ENCODE measurements around the gene TPM4.

The TPM4 gene

GRCh38 chr19:16133818-16134217, 57.5 kb downstream of the TPM4 start:
- no peak for DNase-seq

GRCh38 chr19:16134510-16134909, 58.2 kb downstream of the TPM4 start:
- no peak for DNase-seq

- DNase-seq = no peak
Measured at GRCh38 chr19:16135430-16136127, 59.3 kb downstream of the TPM4 start.

- DNase-seq = no peak
Measured at GRCh38 chr19:16136185-16136999, 60.1 kb downstream of the TPM4 start.

- DNase-seq = no peak
Measured at GRCh38 chr19:16139752-16140151, 63.5 kb downstream of the TPM4 start.

GRCh38 chr19:16141043-16141442, 64.7 kb downstream of the TPM4 start:
- DNase-seq = no peak

DNA sequence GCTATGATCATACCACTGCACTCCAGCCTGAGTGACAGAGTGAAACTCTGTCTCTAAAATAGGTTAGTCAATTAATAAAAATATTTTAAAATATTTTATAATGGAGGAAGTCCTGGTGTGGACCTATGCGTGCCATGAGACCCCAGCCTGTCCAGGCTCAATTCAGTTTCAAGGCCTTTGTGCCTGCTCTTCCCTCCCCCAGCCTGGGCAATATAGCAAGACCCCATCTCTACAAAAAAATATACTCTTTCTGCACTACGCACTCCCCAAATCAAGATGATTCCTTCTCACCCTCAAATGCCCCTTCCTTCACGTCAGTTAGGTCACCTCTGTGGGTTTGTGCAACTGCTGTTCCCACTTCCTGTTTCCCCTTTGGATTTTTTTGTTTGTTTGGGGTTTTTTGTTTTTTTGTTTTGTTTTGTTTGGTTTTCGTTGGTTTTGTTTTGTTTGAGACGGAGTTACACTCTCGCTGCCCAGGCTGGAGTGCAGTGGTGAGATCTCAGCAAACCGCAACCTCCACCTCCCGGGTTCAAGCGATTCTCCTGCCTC, 65.8 kb downstream of the TPM4 start:
- DNase-seq = no peak

- peak; percentile 74 to 79 for DNase-seq
Measured at GRCh38 chr19:16143399-16144215, 67.3 kb downstream of the TPM4 start, which contains the start of gene HSH2D. HSH2D (plus strand) TSS chr19:16143685; CDS start chr19:16148751, 5,066 bp downstream.

DNA sequence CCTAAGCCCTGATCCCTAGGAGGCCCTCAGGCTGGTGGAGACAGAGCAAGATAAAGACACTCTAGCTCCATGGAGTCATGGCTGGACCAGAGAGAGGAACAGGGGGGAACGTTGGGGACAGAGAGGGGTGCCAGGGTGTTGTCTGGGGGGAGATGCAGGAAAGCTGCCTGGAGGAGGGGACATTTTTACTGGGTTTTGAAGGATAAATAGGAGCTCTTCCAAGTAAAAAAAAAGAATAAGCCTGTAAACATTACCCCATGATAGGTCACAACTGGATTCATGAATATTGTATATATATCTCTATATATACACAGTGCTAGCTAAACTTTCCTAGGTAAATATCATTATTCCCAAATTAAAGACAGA, 67.9 kb downstream of the TPM4 start:
- DNase-seq = no peak

GRCh38 chr19:16146112-16146511, 69.8 kb downstream of the TPM4 start:
- no peak for DNase-seq

DNA sequence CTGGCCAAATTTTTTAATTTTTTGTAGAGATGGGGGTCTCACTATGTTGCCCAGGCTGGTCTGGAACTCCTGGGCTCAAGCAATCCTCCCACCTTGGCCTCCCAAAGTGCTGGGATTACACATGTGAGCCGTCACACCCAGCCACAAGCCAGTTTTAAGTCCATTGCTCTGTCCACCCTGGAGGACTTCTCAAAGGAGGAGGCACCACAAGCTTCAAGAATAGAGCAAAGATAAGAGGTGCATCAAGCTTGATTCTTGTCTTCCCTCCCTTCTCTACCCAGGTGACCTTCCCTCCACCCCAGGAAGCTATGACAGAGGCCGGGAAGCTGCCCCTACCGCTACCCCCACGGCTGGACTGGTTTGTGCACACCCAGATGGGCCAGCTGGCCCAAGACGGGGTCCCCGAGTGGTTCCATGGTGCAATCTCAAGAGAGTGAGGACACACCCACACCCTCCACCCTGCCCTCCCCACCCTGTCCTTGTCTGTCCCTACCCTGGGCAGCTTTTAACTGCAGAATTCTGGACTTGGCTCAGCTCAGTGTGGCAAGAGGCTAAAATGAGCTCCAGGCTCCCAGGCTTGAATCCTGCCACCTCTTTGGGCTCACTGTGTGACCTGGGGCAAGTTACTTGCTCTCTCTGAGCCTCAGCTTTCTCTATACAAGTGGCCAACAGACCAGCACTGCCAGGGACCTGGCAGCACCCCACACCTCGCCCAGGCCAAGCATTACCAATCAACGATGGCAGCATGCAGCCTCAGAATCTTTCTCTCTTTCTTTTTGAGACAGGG, 72.3 kb downstream of the TPM4 start:
- DNase-seq = no peak

All from stimulated activated CD4-positive, alpha-beta T cell treated with anti-CD3 and anti-CD28 coated beads, Interleukin-2, amount 100 ng/mL, for 24 hours (primary cell).